Measurements from ENCODE around the gene TMEM243.

DNA sequence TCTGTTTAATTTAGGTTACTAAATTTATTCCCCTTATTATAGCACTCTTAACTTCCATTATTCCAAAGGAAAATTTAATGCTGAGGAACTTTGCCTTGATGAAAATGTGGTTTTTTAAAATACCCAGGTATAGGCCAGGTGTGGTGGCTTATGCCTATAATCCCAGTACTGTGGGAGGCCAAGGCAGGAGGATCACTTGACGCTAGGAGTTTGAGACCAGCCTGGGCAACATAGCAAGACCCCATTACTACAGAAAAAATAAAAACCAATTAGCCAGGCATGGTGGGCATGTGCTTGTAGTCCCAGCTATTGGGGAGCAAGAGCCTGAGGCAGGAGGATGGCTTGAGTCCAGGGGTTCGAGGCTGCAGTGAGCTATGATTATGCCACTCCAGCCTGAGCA, 32.4 kb downstream of the TMEM243 start:
- TF ChIP-seq, protein P1, sequence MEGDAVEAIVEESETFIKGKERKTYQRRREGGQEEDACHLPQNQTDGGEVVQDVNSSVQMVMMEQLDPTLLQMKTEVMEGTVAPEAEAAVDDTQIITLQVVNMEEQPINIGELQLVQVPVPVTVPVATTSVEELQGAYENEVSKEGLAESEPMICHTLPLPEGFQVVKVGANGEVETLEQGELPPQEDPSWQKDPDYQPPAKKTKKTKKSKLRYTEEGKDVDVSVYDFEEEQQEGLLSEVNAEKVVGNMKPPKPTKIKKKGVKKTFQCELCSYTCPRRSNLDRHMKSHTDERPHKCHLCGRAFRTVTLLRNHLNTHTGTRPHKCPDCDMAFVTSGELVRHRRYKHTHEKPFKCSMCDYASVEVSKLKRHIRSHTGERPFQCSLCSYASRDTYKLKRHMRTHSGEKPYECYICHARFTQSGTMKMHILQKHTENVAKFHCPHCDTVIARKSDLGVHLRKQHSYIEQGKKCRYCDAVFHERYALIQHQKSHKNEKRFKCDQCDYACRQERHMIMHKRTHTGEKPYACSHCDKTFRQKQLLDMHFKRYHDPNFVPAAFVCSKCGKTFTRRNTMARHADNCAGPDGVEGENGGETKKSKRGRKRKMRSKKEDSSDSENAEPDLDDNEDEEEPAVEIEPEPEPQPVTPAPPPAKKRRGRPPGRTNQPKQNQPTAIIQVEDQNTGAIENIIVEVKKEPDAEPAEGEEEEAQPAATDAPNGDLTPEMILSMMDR (IDR thresholded peaks at IDR 0.05): no peak
- TF ChIP-seq POLR2A (IDR thresholded peaks at IDR 0.05): no peak

All from right lobe of liver (tissue), 4 donors.